Measurements from ENCODE around the gene KYNU. TPM values are rescaled to one million over a fixed set of nuclear protein-coding genes. Genes with fewer than 3 reads are reported as not detected.
"Not testable (repeated sequence)": the region's sequence is repeated elsewhere in the genome, so short reads cannot be mapped to it uniquely, and the experiment has no call there.

The KYNU gene
- total RNA-seq, 1 donor from 2014 or later = 12.0 TPM

- no peak for DNase-seq (ENCODE audit: low spot score)
Observed at GRCh38 chr2:143000599-143000998, 123.1 kb downstream of the KYNU start.

- no peak for DNase-seq (ENCODE audit: low spot score)
Observed at GRCh38 chr2:143001501-143001900, 124.0 kb downstream of the KYNU start.

GRCh38 chr2:143015656-143016055 lies 138.2 kb downstream of the KYNU start:
- DNase-seq (ENCODE audit: low spot score) = no peak

- DNase-seq (ENCODE audit: low spot score) = no peak
Observed at GRCh38 chr2:143026411-143027054, 149.1 kb downstream of the KYNU start.

- no peak for DNase-seq (ENCODE audit: low spot score)
Observed at GRCh38 chr2:143029141-143029540, 151.7 kb downstream of the KYNU start.

- DNase-seq (ENCODE audit: low spot score) = no peak
Observed at GRCh38 chr2:143030127-143030526, 152.7 kb downstream of the KYNU start.

- no peak for DNase-seq (ENCODE audit: low spot score)
Observed at GRCh38 chr2:143034292-143035074, 157.0 kb downstream of the KYNU start.

- DNase-seq (ENCODE audit: low spot score) = no peak
Observed at GRCh38 chr2:143051465-143051864, 174.0 kb downstream of the KYNU start.

GRCh38 chr2:143053437-143053836 lies 176.0 kb downstream of the KYNU start:
- not testable (repeated sequence) for DNase-seq (ENCODE audit: low spot score)

GRCh38 chr2:143056550-143056949 lies 179.1 kb downstream of the KYNU start:
- DNase-seq (ENCODE audit: low spot score) = no peak

GRCh38 chr2:143058851-143059250 lies 181.4 kb downstream of the KYNU start:
- DNase-seq (ENCODE audit: low spot score) = no peak

GRCh38 chr2:143063612-143064200 lies 186.2 kb downstream of the KYNU start:
- no peak for DNase-seq (ENCODE audit: low spot score)

- DNase-seq (ENCODE audit: low spot score) = no peak
Observed at GRCh38 chr2:143068094-143068493, 190.6 kb downstream of the KYNU start.

- DNase-seq (ENCODE audit: low spot score) = no peak
Observed at GRCh38 chr2:143068509-143068908, 191.0 kb downstream of the KYNU start.

- DNase-seq (ENCODE audit: low spot score) = no peak
Observed at GRCh38 chr2:143070704-143071103, 193.2 kb downstream of the KYNU start.

GRCh38 chr2:143071185-143071876 lies 193.9 kb downstream of the KYNU start:
- DNase-seq (ENCODE audit: low spot score) = no peak

GRCh38 chr2:143074913-143075312 lies 197.4 kb downstream of the KYNU start:
- not testable (repeated sequence) for DNase-seq (ENCODE audit: low spot score)

GRCh38 chr2:143075711-143076110 lies 198.2 kb downstream of the KYNU start:
- no peak for DNase-seq (ENCODE audit: low spot score)

GRCh38 chr2:143078104-143078503 lies 200.6 kb downstream of the KYNU start:
- DNase-seq (ENCODE audit: low spot score) = no peak

GRCh38 chr2:143081616-143082015 lies 204.2 kb downstream of the KYNU start:
- no peak for DNase-seq (ENCODE audit: low spot score)

- DNase-seq (ENCODE audit: low spot score) = no peak
Observed at GRCh38 chr2:143083636-143084035, 206.2 kb downstream of the KYNU start.

- no peak for DNase-seq (ENCODE audit: low spot score)
Observed at GRCh38 chr2:143084462-143084861, 207.0 kb downstream of the KYNU start.
